Measurements from ENCODE around the gene RSPO4.

The RSPO4 gene

GRCh38 chr20:909641-910040 lies 92.5 kb downstream of the RSPO4 start:
- Histone ChIP-seq H3K9me3 (ENCODE audit: insufficient read depth, low read length) (no peaks in the 10 kb centered on the region), H2AFZ (ENCODE audit: low read depth, low read length, severe bottlenecking) (no peak overlapping the region), H3K79me2 (ENCODE audit: insufficient read depth, low read length) (no peaks in the 10 kb centered on the region), H3K9ac (ENCODE audit: low read length) (no peak overlapping the region), H3K4me3 (ENCODE audit: insufficient read depth, low read length, poor library complexity, severe bottlenecking) (no peak overlapping the region), H3K36me3 (ENCODE audit: low read length) (no peaks in the 10 kb centered on the region), H4K20me1 (ENCODE audit: low read depth, low read length) (no peaks in the 10 kb centered on the region), H3K27me3 (ENCODE audit: low read length) (no peaks in the 10 kb centered on the region), H3K9me2 (replicated peaks; ENCODE audit: insufficient read depth, low read length) (no peaks in the 10 kb centered on the region), H3K27ac (ENCODE audit: low read depth, low read length) (no peak overlapping the region), H3F3A (ENCODE audit: insufficient read depth) (no peaks in the 10 kb centered on the region), H3K4me2 (ENCODE audit: low read depth, low read length, poor library complexity, severe bottlenecking) (no peak overlapping the region)
- TF ChIP-seq EZH2phosphoT487 (conservative IDR thresholded peaks at IDR 0.05; ENCODE audit: low read length) = no peak
- no peak for TF ChIP-seq CTCF (IDR thresholded peaks at IDR 0.05; ENCODE audit: insufficient read depth, low read length, poor library complexity, severe bottlenecking)
